Uterus (tissue), 2 donors: ENCODE results near the gene CRHR2.

Source experiments
- POLR2A ChIP-seq, 2 donors: fragments of 450-650 bp; IDR thresholded peaks; one replicate each; pipeline ENCODE4 v1.6.1; 2016; ENCODE audit warnings: antibody characterized with exemption in 2 of 2, mild to moderate bottlenecking in 1 of 2, moderate library complexity in 1 of 2
- TF ChIP-seq, protein P1 (sequence below), 4 experiments: fragments of 200-600 bp in 2 of 4; fragments of 450-650 bp in 2 of 4; sonication (generic) in 2 of 4; IDR thresholded peaks; one replicate each; pipeline ENCODE4 v1.5.1; 2016 to 2019; ENCODE audit warnings: antibody characterized with exemption in 4 of 4, mild to moderate bottlenecking in 2 of 4, moderate library complexity in 1 of 4

DNA sequence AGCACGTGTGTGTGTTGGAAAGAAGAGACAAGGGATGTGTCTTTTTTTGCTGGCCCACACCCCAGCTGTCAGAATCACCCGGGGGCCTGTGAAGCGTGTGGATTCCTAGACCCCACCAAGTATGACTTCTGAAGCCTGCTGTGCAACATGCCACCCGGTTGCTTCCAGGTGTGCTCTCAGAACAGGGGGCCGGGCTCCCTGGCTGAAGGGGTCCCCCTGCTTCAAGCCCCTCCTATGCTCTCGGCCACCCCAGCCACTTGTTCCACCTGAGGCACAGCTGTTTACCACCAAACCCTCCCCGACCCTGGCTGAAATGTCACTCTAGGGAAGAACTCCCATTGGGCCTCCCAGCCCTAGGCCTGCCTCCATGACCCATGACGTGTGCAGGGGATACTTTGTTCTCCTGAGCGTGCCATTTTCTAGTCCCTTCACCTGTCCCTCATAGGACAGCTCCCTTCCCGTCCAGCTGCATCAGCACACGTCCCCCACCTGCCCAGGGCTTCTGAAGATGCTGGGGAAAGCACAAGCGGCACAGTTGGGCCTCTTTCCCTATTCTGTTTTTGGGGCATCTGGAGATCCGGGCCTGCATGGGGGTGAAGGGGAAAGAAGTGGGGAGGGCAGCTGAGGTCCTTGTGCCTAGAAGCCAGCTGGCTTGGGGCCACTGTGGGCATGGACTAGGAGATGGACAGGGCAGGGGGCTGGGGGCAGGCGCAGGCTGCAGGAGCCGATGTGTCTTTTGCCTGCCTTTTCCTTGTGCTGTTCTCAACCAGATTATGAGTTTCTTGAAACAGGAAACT lies 33.3 kb downstream of the CRHR2 start:
- TF ChIP-seq, protein P1, sequence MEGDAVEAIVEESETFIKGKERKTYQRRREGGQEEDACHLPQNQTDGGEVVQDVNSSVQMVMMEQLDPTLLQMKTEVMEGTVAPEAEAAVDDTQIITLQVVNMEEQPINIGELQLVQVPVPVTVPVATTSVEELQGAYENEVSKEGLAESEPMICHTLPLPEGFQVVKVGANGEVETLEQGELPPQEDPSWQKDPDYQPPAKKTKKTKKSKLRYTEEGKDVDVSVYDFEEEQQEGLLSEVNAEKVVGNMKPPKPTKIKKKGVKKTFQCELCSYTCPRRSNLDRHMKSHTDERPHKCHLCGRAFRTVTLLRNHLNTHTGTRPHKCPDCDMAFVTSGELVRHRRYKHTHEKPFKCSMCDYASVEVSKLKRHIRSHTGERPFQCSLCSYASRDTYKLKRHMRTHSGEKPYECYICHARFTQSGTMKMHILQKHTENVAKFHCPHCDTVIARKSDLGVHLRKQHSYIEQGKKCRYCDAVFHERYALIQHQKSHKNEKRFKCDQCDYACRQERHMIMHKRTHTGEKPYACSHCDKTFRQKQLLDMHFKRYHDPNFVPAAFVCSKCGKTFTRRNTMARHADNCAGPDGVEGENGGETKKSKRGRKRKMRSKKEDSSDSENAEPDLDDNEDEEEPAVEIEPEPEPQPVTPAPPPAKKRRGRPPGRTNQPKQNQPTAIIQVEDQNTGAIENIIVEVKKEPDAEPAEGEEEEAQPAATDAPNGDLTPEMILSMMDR (IDR thresholded peaks at IDR 0.05): no peak
- no peak for TF ChIP-seq POLR2A (IDR thresholded peaks at IDR 0.05)
